SKM-1 treated with dmso at 0.1 percent for 144 hours (cell line): ENCODE measurements around the gene TSPEAR.

ENCODE experiments used
- DNase-seq: peaks from one replicate; lab custom pipeline; 2025; ENCODE audit not compliant: unreplicated experiment; lab: John Stamatoyannopoulos, UW

Gene TSPEAR

GRCh38 chr21:44741921-44742320 lies 30.5 kb upstream of the TSPEAR start:
- no peak for DNase-seq

GRCh38 chr21:44740742-44741141 lies 29.4 kb upstream of the TSPEAR start:
- no peak for DNase-seq

GRCh38 chr21:44739316-44739715 lies 27.9 kb upstream of the TSPEAR start:
- no peak for DNase-seq

GRCh38 chr21:44738621-44739020 lies 27.2 kb upstream of the TSPEAR start:
- DNase-seq: no peak

GRCh38 chr21:44737706-44738354 lies 26.5 kb upstream of the TSPEAR start:
- no peak for DNase-seq

- DNase-seq: no peak
These were observed 25.1 kb upstream of the TSPEAR start for GRCh38 chr21:44736291-44737004.

GRCh38 chr21:44735821-44736220 lies 24.4 kb upstream of the TSPEAR start:
- no peak for DNase-seq

GRCh38 chr21:44734841-44735240 lies 23.5 kb upstream of the TSPEAR start:
- no peak for DNase-seq

- DNase-seq: no peak
These were observed 22.8 kb upstream of the TSPEAR start for GRCh38 chr21:44734026-44734745.

- no peak for DNase-seq
These were observed 21.6 kb upstream of the TSPEAR start for GRCh38 chr21:44732956-44733355.

- no peak for DNase-seq
These were observed 20.9 kb upstream of the TSPEAR start for GRCh38 chr21:44732263-44732662.

GRCh38 chr21:44730951-44731579 lies 19.7 kb upstream of the TSPEAR start:
- DNase-seq: peak; percentile 70

GRCh38 chr21:44730028-44730395 lies 18.6 kb upstream of the TSPEAR start:
- DNase-seq: no peak

- DNase-seq: no peak
These were observed 18.1 kb upstream of the TSPEAR start for GRCh38 chr21:44729336-44730027.

- no peak for DNase-seq
These were observed 17.3 kb upstream of the TSPEAR start for GRCh38 chr21:44728716-44729115.

GRCh38 chr21:44727757-44728156 lies 16.4 kb upstream of the TSPEAR start:
- no peak for DNase-seq

- DNase-seq: no peak
These were observed 15.9 kb upstream of the TSPEAR start for GRCh38 chr21:44727321-44727720.

- DNase-seq: no peak
These were observed 15.5 kb upstream of the TSPEAR start for GRCh38 chr21:44726826-44727225.

GRCh38 chr21:44724926-44725325 lies 13.6 kb upstream of the TSPEAR start:
- DNase-seq: no peak

GRCh38 chr21:44724196-44724595 lies 12.8 kb upstream of the TSPEAR start:
- DNase-seq: no peak
